Colonic mucosa (tissue), 4 donors: ENCODE results near the gene SYT14. TPM values are rescaled to one million over a fixed set of nuclear protein-coding genes. Genes with fewer than 3 reads are reported as not detected.

Experiments
- DNase-seq: peaks from one replicate; pipeline ENCODE4 v3.0.0-alpha.2; 2020
- H3K27ac ChIP-seq: fragments of 200-600 bp; one replicate; pipeline ENCODE4 v1.8.0; 2021
- H3K27me3 ChIP-seq: fragments of 200-600 bp; one replicate; pipeline ENCODE4 v1.8.0; 2021
- H3K36me3 ChIP-seq: fragments of 200-600 bp; one replicate; pipeline ENCODE4 v1.8.0; 2021
- H3K4me1 ChIP-seq: fragments of 200-600 bp; one replicate; pipeline ENCODE4 v1.8.0; 2021; ENCODE audit warnings: mild to moderate bottlenecking
- H3K4me3 ChIP-seq: fragments of 200-600 bp; one replicate; pipeline ENCODE4 v1.8.0; 2021
- H3K9ac ChIP-seq, 2 donors: one replicate each; pipeline ENCODE4 v1.7.0; 2013; ENCODE audit warnings: control low read depth in 2 of 2, low read depth in 2 of 2, low read length in 2 of 2
- H3K9me3 ChIP-seq: fragments of 200-600 bp; one replicate; pipeline ENCODE4 v1.8.0; 2021
- CTCF ChIP-seq: fragments of 200-600 bp; IDR thresholded peaks from one replicate; pipeline ENCODE4 v1.8.0; 2022; ENCODE audit warnings: antibody characterized with exemption, mild to moderate bottlenecking
- intact Hi-C: fragments of 100-400 bp; cut with DNase I; formaldehyde crosslinking; loops from one replicate; pipeline ENCODE4 v1.14.1; 2022
- total RNA-seq, 2 donors: library from RNA; stranded (reverse); fragmentation: NEBNext Ultra II Directional in 1 of 2; extraction: Animal tissue kit (Norgen Biotek cat#: 25700) in 1 of 2; gene quantifications; one replicate each; pipeline ENCODE4 v1.2.1, GENCODE V29; 2021
- donor health status: healthy.
- donor health status: DM: no; HTN: no; CAD: no.
- donor health status: DM: no; HTN: no; CAD: no.

Gene SYT14
- total RNA-seq, 2 donors from 2014 or later = 0.03 to 0.07 TPM

GRCh38 chr1:210021145-210021860 is 83.3 kb downstream of the SYT14 start:
- H3K4me1 ChIP-seq = no peaks in the 10 kb centered on the region
- H3K4me3 ChIP-seq = no peak overlapping the region
- no peak for DNase-seq
- intact Hi-C loops = no loop called here
- H3K9me3 ChIP-seq = no peaks in the 10 kb centered on the region
- H3K36me3 ChIP-seq = no peaks in the 10 kb centered on the region
- H3K27ac ChIP-seq = no peak overlapping the region
- H3K9ac ChIP-seq = no peak overlapping the region
- no peak for TF ChIP-seq CTCF
- H3K27me3 ChIP-seq = no peaks in the 10 kb centered on the region

- Histone ChIP-seq H3K9ac (no peak overlapping the region), H3K4me3 (no peak overlapping the region), H3K9me3 (no peaks in the 10 kb centered on the region), H3K27ac (no peak overlapping the region), H3K36me3 (no peaks in the 10 kb centered on the region), H3K4me1 (no peaks in the 10 kb centered on the region), H3K27me3 (no peaks in the 10 kb centered on the region)
- intact Hi-C loops = no loop called here
- no peak for DNase-seq
- no peak for TF ChIP-seq CTCF
Measured at GRCh38 chr1:210022044-210022443, 84.0 kb downstream of the SYT14 start.

GRCh38 chr1:210024282-210024681 is 86.3 kb downstream of the SYT14 start:
- TF ChIP-seq CTCF = no peak
- Histone ChIP-seq H3K27ac (no peak overlapping the region), H3K4me3 (no peak overlapping the region), H3K36me3 (no peaks in the 10 kb centered on the region), H3K4me1 (no peaks in the 10 kb centered on the region), H3K27me3 (no peaks in the 10 kb centered on the region), H3K9me3 (no peaks in the 10 kb centered on the region), H3K9ac (no peak overlapping the region)
- intact Hi-C loops = no loop called here
- DNase-seq = no peak

GRCh38 chr1:210024996-210025395 is 87.0 kb downstream of the SYT14 start:
- no peak overlapping the region for H3K4me3 ChIP-seq
- no peaks in the 10 kb centered on the region for H3K9me3 ChIP-seq
- H3K27me3 ChIP-seq = no peaks in the 10 kb centered on the region
- no peaks in the 10 kb centered on the region for H3K4me1 ChIP-seq
- intact Hi-C loops = no loop called here
- no peak for TF ChIP-seq CTCF
- no peak overlapping the region for H3K27ac ChIP-seq
- no peaks in the 10 kb centered on the region for H3K36me3 ChIP-seq
- H3K9ac ChIP-seq = no peak overlapping the region
- DNase-seq = no peak

GRCh38 chr1:210025870-210026269 is 87.9 kb downstream of the SYT14 start:
- Histone ChIP-seq H3K36me3 (no peaks in the 10 kb centered on the region), H3K27me3 (no peaks in the 10 kb centered on the region), H3K9me3 (no peaks in the 10 kb centered on the region), H3K4me1 (no peaks in the 10 kb centered on the region), H3K4me3 (no peak overlapping the region), H3K9ac (no peak overlapping the region), H3K27ac (no peak overlapping the region)
- intact Hi-C loops = no loop called here
- DNase-seq = no peak
- TF ChIP-seq CTCF = no peak
